MCF 10A (cell line): ENCODE data around the gene MRPL32. TPM values are rescaled to one million over a fixed set of nuclear protein-coding genes. Genes with fewer than 3 reads are reported as not detected.

Source experiments
- BruUV-seq: library from RNA; stranded (reverse); fragments of 400-500 nt; replicated peaks from 2 replicates; lab custom pipeline; 2021; lab: Mats Ljungman, UMichigan
- CTCF ChIA-PET: fragments of 300-600 bp; sonication (Branson Sonifier 250); formaldehyde crosslinking; extraction: SDS; loops from one replicate; lab custom pipeline; 2021; ENCODE audit warnings: antibody characterized with exemption, inconsistent platforms; lab: Yijun Ruan, JAX
- POLR2A ChIA-PET: fragments of 300-600, 350-650 bp; sonication (Branson Sonifier 250); formaldehyde crosslinking; extraction: SDS; loops from one replicate; lab custom pipeline; 2020; ENCODE audit warnings: antibody characterized with exemption, inconsistent platforms; lab: Yijun Ruan, JAX
- DNase-seq: peaks from one replicate; pipeline ENCODE4 v3.0.0-alpha.2; 2018; ENCODE audit not compliant: unreplicated experiment
- H3K27ac Mint-ChIP-seq: one replicate; pipeline ENCODE4 v1.8.0; 2022; ENCODE audit warnings: mild to moderate bottlenecking, low read depth, mixed read lengths; ENCODE audit not compliant: unreplicated experiment
- H3K27me3 Mint-ChIP-seq: one replicate; pipeline ENCODE4 v1.8.0; 2022; ENCODE audit warnings: mixed read lengths; ENCODE audit not compliant: insufficient read depth, unreplicated experiment
- H3K36me3 Mint-ChIP-seq: one replicate; pipeline ENCODE4 v1.8.0; 2022; ENCODE audit warnings: mild to moderate bottlenecking, moderate library complexity, mixed read lengths; ENCODE audit not compliant: insufficient read depth, unreplicated experiment
- H3K4me1 Mint-ChIP-seq: one replicate; pipeline ENCODE4 v1.8.0; 2022; ENCODE audit warnings: mixed read lengths; ENCODE audit not compliant: insufficient read depth, unreplicated experiment
- H3K4me3 Mint-ChIP-seq: one replicate; pipeline ENCODE4 v1.8.0; 2022; ENCODE audit warnings: mild to moderate bottlenecking, moderate library complexity, mixed read lengths; ENCODE audit not compliant: unreplicated experiment
- H3K9me3 Mint-ChIP-seq: one replicate; pipeline ENCODE4 v1.8.0; 2022; ENCODE audit warnings: mixed read lengths; ENCODE audit not compliant: unreplicated experiment
- CTCF ChIP-seq: fragments of 200-600 bp; IDR thresholded peaks from one replicate; pipeline ENCODE4 v1.8.0; 2022; ENCODE audit warnings: antibody characterized with exemption, mild to moderate bottlenecking; ENCODE audit not compliant: unreplicated experiment
- intact Hi-C: fragments of 100-400 bp; cut with micrococcal nuclease; formaldehyde crosslinking; loops from 2 replicates; pipeline ENCODE4 v1.14.1; 2022
- total RNA-seq: library from RNA; stranded (reverse); gene quantifications from 2 replicates; pipeline ENCODE4 v1.2.3, GENCODE V29; 2022

The MRPL32 gene
- total RNA-seq, 1 experiment from 2014 or later = 82.0 TPM

GRCh38 chr7:42959549-42959948 lies 27.4 kb downstream of the MRPL32 start:
- POLR2A ChIA-PET = interaction anchor here (0.6 to 1.4 kb wide), 3 partner anchors 9 to 762 kb away, joined by 4 to 5 read pairs (median 5); no protein-coding TSS in a partner anchor
- no peak for TF ChIP-seq CTCF
- intact Hi-C loops = no loop called here
- Mint-ChIP-seq H3K27ac (no peak overlapping the region), H3K9me3 (no peaks in the 10 kb centered on the region), H3K4me3 (no peak overlapping the region), H3K36me3 (no peaks in the 10 kb centered on the region), H3K27me3 (no peaks in the 10 kb centered on the region), H3K4me1 (peaks cover 10% of the 10 kb centered on the region)
- no TSS peak for BruUV-seq
- CTCF ChIA-PET = interaction anchor here (1.7 kb wide), 1 partner anchor 18 kb away, joined by 5 read pairs; no protein-coding TSS in a partner anchor
- DNase-seq = no peak

- intact Hi-C loops = no loop called here
- no peaks in the 10 kb centered on the region for H3K9me3 Mint-ChIP-seq
- H3K4me3 Mint-ChIP-seq = no peak overlapping the region
- DNase-seq = no peak
- CTCF ChIA-PET = interaction anchor here (1.7 kb wide), 1 partner anchor 300 kb away, joined by 5 read pairs; no protein-coding TSS in a partner anchor
- POLR2A ChIA-PET = interaction anchor here (1.3 kb wide), 1 partner anchor 12 kb away, joined by 5 read pairs; no protein-coding TSS in a partner anchor
- TF ChIP-seq CTCF = no peak
- no peaks in the 10 kb centered on the region for H3K27me3 Mint-ChIP-seq
- H3K36me3 Mint-ChIP-seq = no peaks in the 10 kb centered on the region
- H3K27ac Mint-ChIP-seq = no peak overlapping the region
- peaks cover 22% of the 10 kb centered on the region for H3K4me1 Mint-ChIP-seq
- no TSS peak for BruUV-seq
These were observed 28.6 kb downstream of the MRPL32 start for GRCh38 chr7:42960762-42961161.

GRCh38 chr7:42961170-42961569 lies 29.0 kb downstream of the MRPL32 start:
- no TSS peak for BruUV-seq
- intact Hi-C loops = no loop called here
- CTCF ChIA-PET = interaction anchor here (1.4 to 1.7 kb wide), 2 partner anchors 20 to 300 kb away, joined by 5 to 10 read pairs; no protein-coding TSS in a partner anchor
- TF ChIP-seq CTCF = no peak
- POLR2A ChIA-PET = interaction anchor here (1.1 kb wide), 1 partner anchor 29 kb away, joined by 4 read pairs; the partner anchor contains the start of genes MRPL32 and PSMA2
- Mint-ChIP-seq H3K4me1 (peaks cover 22% of the 10 kb centered on the region), H3K9me3 (no peaks in the 10 kb centered on the region), H3K27ac (no peak overlapping the region), H3K36me3 (no peaks in the 10 kb centered on the region), H3K27me3 (no peaks in the 10 kb centered on the region), H3K4me3 (no peak overlapping the region)
- no peak for DNase-seq

GRCh38 chr7:42964293-42964692 lies 32.1 kb downstream of the MRPL32 start:
- intact Hi-C loops = no loop called here
- Mint-ChIP-seq H3K4me1 (peaks cover 22% of the 10 kb centered on the region), H3K27me3 (no peaks in the 10 kb centered on the region), H3K9me3 (no peaks in the 10 kb centered on the region), H3K4me3 (no peak overlapping the region), H3K36me3 (no peaks in the 10 kb centered on the region), H3K27ac (no peak overlapping the region)
- ChIA-PET CTCF (interaction anchor here (0.5 to 2.1 kb wide), 2 partner anchors 23 to 1042 kb away, joined by 3 to 6 read pairs; no protein-coding TSS in a partner anchor), POLR2A (interaction anchor here (1.6 kb wide), 1 partner anchor 31 kb away, joined by 4 read pairs; no protein-coding TSS in a partner anchor)
- no peak for DNase-seq
- TF ChIP-seq CTCF = no peak
- BruUV-seq = no TSS peak
